AG08396 (cell line): ENCODE results near the gene RERE.
"Not testable (repeated sequence)": the region's sequence is repeated elsewhere in the genome, so short reads cannot be mapped to it uniquely, and the experiment has no call there.

Experiments used
- DNase-seq: peaks from one replicate; pipeline ENCODE4 v3.0.0; 2012; ENCODE audit warnings: low spot score, mixed read lengths

The RERE gene

DNA sequence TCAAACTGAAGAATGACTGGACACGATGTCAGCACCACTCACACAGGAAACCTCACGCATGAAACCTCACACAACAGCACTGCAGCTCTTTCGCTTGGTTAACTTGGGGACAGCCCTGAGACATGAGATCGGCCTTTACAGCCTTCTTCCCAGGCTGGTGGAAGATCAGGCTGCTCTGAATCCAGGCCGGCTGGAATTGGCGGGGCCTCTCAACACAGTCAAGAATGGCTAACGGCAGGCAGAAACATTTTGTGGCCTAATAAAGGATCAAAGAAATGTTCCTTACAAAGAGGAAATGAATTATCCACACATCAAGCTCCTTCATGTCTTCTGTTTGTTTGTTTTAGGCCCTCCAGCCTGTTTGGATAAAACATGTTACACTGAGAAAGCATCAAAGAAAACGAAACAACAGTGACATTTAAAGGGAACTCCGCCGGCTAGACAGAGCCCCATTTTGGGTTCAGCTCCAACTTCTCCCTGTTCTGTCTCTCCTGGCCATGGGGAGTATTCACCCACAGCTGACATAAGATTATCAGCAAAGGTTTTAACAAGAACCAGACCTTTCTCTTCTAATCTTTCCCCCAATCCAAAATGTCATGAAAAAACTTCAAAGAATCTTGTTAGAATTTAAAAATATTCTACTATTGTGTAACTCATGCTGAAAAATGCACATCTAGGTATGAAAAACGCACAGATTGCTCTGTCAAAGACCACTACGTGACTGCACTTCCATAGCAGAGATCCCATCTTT lies 368.4 kb downstream of the RERE start:
- peak; percentile 49 for DNase-seq

DNA sequence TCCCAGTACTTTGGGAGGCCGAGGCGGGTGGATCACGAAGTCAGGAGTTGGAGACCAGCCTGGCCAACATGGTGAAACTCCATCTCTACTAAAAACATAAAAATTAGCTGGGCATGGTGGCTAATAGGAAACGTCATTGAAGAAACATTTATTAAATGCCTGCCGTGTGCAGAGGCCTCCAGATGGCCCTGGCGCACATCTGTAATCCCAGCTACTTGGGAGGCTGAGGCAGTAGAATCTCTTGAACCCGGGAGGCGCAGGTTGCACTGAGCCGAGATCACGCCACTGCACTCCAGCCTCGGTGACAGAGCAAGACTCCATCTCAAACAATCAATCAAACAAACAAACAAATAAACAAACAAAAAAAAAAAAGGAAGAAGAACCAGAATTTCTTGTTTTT lies 368.9 kb downstream of the RERE start:
- DNase-seq = not testable (repeated sequence)

DNA sequence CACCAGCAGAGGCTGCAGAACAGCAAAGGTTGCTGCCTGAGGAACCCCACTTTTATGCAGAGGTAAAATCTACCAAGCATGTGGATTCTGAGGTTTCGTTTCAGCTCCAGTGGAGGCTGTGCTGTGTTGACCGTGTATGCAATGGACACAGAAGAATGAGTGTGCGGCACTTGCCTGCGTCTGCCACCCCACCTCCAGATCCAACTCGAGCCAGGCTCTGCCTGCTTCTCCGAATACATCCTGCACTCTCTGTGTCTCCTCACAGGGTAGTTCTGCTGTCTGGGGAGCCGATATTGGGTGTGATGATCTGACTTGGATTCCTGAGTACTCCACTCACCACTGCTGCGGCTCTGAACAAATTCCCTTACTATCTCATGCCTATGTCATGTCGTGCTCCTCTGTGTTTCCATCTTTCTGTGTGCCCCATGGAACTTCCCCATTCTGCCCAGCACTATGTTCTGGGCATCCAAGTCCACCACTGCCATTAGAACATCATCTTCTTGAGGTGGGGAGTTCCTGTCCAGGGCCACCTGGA lies 369.8 kb downstream of the RERE start:
- DNase-seq = no peak

DNA sequence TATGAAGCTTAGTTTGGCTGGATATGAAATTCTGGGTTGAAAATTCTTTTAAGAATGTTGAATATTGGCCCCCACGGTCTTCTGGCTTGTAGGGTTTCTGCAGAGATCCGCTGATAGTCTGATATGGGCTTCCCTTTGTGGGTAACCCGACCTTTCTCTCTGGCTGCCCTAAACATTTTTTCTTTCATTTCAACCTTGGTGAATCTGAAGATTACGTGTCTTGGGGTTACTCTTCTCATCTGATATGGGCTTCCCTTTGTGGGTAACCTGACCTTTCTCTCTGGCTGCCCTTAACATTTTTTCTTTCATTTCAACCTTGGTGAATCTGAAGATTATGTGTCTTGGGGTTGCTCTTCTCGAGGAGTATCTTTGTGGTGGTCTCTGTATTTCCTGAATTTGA lies 371.3 kb downstream of the RERE start:
- DNase-seq = not testable (repeated sequence)

DNA sequence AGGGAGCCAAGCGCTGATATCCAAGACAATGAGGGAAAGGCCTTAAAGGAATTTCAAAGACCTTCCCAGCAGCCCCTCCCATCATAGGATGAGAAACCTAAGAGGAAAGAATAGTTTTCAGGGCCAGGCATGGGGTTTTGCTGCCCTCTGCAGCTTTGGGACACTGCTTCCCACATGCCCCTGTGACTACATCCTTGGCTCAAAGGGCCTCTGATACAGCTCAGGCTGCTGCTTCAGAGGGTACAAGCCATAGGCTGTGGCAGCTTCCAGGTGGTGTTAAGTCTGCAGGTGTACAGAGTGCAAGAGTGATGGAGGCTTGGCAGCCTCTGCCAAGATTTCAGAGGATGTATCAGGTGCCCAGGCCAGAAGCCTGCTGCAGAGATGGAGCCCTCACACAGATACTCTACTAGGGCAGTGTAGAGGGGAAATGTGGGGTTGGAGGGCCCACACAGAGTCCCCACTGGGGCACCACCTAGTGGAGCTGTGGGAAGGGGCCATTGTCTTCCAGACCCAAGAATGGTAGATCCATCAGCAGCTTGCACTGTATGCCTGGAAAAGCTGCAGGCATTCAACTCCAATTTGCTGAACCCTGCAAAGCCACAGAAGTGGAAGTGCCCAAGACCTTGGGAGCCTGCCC lies 373.8 kb downstream of the RERE start:
- no peak for DNase-seq

DNA sequence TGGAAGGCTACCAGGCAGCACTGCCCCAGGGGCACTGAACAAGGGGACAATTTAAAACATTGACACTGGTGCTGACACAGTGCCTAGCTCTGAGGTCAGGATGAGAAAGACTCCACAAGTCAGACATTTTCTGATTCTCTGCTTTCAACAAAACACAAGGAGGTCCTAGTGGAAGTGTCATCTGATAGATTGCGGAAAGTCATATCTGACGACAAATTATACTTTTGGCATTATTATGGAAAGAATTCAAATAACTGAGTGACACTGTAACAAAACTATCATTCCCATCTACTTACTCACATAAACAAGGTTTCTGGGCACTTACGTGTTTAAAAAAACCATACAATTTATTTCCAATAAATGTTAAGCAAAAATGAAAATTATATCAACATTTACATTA lies 376.0 kb downstream of the RERE start:
- DNase-seq = no peak

DNA sequence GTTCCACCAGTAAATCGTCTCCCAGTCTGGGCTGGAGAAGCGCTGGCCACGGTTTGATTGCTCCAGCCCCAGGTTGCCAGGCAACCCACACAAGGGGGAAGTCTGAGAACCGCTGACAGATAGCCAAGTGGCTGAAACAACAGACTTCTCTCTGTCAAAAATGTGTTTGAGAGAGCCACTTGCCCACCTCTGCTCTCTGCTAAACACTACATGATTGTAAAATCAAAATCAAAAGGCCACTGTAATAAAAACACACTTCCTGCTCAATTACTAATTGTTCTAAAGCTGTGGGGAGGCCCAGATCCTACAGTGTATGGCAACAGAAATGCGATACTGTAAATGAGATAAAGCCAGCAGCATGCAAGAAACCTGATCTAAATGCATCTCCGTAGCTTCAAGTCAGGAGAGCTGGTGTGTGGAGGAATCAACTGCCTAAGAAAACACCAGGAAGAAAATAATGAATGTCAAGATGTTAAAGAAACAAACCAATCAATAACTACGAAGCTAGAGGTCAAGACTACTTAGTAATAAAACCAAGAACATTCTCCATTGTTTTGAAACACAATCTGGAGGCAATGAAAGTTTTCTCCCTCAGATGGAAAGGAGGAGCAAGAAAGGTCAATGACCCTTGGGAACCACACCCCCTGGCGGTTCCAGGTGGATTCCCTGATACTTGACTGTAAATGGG lies 378.3 kb downstream of the RERE start:
- peak; percentile 88 for DNase-seq

DNA sequence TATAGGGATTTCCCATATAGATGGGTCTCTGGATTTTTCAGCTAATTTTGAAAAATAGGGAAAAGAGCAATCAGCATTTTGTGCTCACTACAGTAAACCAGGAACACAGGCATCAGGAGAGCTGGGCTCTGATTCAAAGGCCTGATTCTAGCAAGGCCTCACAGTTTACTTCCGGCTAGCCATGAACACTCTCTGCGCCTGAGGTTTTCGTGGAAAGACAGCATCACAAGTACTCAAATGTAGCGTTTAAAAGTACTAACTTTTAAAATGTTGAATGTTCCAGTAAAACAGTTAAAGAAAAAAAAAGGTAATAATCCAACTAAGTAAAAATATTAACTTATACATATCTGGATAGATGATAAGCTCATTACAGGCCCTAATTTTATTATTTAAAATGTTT lies 379.0 kb downstream of the RERE start:
- DNase-seq = no peak

DNA sequence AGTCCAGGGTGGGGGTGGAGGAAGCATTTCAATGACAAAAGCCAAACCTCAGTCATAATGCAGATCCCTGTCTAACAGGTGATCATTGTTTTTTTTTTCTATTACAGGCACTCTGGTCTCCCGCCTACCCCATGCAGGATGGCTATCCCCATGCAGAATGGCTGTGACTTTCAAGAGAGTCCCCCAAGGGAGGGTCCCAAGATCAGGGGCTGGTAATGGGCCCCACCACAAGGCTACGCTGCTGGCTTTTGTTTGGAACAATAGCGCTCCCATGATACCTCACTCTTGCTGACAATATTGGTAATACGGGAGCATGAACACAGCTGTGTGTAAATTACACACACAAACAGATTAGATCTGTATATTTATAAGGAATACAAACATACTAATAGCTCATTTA lies 380.1 kb downstream of the RERE start:
- no peak for DNase-seq

DNA sequence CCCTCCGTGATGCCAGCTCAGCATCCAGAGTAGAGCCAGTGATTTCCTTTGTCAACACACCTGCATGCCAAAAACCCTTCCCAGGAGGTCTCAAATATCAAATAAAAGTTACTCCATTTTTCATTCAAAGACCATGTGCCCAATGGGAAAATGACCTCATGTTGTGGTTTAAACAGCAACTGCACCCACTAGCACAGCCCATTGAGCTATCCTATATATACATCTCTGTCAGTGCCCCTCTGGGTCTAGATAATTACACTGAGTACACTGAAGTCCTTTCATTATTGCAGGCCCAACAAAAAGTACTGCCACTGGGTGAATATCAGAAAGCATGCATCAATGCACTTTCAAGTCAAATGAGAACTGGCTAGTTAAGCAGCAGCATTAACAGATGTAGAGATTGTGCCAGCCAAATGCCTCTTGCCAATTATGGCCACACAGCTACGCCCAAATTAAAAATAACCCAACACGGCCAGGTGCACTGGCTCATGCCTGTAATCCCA lies 381.8 kb downstream of the RERE start:
- DNase-seq = no peak

DNA sequence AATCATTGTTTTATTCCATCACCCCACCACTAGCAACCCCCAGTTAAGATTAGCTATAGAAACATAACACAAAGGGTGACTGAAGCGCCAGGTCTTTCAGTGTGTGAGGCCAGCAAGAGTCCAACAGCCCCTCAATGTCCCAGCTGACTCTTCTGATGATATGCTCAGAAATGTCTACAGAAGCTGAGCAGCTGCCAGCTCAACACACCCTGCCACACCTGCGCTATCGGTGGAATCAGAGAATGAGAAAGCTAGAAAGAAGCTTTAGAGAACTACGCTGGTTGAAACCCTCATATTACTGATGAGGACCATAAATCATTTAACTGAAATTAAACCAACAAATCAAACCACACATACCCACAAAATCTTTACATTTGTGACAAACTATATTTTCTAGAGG lies 383.3 kb downstream of the RERE start:
- no peak for DNase-seq

DNA sequence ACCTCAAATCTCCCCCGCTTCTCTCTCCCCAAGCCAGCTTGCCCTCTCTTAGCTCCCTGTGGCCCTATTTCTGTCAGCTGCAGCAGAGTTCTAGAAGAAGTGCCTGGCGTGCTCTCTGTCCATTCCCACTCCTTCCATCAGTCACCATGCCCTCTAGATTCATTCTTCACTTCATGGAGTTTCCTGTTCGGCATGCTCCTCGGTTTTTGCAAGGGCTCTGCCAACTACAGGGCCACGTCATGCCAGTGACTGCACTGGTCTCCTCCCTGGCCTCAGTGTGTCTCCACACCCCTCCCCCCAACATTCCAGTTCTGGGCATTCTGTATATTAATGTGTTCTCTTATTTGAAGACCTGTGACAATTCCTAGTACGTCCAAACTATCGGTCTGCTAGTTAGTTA lies 385.7 kb downstream of the RERE start:
- DNase-seq = no peak

DNA sequence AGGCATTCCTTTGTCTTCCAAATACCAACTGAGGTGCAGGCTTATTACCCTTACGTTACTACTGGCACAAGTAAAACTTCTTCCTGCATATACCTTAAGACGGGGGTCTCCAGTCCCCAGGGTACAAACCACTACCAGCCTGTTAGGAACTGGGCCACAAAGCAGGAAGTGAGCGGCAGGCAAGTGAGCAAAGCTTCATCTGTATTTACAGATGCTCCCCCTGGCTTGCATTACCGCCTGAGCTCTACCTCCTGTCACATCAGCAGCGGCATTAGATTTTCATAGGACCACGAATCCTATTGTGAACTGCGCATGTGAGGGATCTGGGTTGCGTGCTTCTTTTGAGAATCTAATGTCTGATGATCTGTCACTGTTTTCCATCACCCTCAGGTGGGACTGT lies 386.4 kb downstream of the RERE start:
- DNase-seq = no peak

DNA sequence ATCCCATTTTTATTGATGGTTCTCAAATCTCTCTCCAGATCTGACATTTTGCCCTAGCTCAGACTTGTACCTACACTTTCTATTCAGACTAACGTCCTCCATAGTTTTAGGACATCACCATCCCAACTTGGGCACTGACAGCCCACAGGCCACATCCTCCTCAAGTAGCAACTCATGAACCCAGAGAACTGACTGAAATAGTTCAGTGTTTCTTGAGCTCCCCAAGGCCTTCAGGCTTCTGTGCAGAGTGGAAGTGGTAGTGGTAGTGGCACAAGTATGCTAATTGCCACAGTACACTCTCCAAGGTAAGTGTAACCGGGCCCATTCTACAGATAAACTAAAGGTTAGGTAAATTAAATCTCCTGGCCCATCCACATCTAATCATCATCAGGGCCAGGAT lies 387.0 kb downstream of the RERE start:
- DNase-seq = no peak

DNA sequence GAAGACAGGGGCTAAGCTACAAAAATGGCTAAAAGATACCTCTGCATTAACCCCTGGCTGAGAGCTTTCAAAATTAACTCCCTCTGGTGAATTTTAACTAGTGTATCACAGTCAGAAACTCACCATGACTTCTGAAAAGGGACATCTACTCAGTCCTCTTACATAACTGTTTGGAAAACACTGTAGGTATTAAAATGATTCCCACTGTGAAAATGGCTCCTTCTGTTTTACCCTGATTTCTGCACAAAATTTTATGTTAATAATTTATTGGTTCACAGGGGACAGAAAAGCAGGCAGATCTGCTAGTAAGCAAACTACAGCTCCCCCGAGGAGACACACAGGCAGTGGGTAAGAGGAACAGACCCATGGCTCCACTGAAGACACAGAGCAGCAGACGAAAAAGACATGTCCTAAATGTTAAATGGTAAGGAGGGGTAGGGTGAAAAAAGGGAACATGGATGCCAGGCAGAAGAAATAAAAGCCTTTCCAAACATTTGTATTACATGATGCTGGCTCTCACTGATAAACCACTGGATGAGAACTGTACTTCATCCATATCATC lies 387.8 kb downstream of the RERE start:
- no peak for DNase-seq

DNA sequence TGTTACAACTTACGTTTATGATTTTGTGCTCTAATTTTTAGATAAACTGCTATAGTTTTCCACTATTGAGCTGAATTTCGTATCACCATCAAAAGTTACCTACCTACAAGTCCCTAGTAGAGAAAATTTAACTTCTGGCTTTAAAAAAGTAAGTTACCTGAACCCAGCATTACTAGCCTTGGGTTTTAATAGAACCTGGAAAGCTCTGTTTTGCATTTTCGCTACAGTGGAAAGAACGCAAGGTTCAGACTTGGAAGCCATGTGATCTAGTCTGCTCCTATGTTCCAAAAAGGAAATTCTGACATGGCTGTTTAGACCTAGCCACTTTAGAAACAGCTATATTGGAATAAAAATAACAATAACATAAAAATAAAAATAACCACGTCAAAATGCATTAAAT lies 389.0 kb downstream of the RERE start:
- DNase-seq = no peak

DNA sequence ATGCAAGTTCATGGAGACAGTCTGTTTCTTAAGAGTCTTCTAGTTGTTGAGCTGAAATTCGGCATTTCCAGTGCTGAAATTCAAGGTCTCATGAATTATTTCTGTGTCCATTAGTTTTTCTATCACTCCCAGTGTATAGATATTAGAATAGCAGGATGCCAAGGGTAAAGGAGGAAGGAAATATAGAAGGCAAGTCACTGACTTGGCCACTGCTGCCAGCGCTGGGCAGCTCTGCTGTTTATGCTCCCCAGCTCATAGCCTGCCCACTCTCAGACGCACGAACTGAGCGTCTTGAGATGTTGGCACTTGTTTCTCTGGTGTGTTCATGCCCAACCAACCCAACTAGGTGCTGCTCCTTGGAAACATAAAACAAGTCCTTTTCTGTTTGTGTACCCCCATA lies 389.5 kb downstream of the RERE start:
- no peak for DNase-seq

DNA sequence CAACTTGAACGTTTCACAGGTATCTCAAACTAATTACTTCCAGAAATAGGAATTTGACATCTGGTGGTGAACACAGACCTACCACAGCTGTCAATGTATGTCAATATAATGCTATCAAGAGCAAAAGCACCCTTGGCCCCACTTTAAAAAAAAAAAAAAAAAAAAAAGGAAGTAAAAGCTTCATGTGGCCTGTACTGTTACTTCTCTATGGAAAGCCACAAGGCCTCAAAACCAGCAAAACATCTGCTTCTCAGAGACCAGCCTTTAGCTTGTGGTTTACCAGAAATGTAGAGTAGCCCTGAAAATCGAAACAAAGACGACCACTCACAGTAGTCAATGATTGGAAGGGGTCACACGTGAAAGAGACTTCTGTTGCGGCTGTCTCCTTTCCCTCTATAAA lies 389.9 kb downstream of the RERE start:
- DNase-seq = no peak

DNA sequence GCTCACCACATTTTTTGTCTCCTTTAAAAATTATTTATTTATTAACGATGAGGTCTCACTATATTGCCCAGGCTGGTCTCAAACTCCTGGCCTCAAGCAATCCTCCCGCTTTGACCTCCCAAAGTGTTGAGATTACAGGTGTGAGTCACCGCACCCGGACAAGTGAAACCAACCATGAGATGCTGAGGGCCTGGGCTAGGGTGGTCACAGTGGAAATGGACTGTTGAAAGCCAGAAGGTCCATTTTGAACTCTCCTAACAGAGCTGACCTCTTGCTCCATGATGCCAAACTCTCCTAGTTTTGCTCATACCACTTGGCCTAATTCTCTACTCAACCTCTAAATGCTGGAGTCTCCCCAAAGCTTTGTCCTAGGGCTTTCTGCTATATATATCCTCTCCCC lies 390.4 kb downstream of the RERE start:
- no peak for DNase-seq

DNA sequence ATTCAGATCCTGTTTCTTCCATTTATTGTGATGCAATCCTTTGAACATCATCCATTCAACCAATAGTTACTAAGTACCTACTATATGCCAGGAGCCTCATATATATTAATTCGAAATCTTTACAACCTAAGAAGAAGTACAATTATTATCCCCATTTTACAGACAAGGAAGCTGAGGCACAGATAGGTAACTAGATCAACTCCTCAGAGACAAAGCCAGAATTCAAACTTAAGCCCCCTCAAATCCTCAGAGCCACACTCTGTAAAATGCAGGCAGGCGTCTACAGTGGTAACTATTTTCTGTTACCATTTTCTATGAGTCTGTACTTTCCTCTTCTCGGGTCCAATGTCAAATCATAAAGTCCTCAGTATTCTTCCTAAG lies 391.7 kb downstream of the RERE start:
- DNase-seq = no peak

DNA sequence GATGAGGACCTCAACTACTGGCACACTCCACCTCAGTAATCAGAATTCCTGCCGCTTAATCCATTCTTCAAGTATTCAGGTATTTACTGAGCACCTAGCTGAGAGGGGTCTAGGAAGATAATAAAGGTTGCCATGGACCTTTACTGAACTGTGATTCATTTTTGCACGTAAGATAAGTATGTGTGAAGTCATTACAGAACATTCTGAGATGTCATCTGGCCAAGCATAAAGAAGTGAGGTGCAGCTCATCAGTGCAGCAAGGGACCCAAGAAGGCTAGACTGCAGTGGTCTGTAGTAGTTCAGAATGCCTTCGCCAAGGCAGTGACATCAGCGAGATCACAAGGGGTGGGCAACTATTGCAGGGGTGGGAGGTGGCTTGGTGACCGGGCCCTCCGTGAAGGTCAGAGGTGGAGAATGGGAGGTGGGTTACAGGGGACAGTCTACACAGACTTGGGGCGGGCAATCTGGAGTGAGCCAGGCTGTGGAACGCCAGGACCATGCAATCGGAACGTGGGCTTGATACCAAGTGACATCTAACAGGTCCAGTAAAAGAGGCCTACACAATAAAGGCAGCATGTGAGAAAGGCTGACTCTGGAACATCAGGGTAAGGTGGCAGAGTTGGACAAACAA lies 392.2 kb downstream of the RERE start:
- no peak for DNase-seq

DNA sequence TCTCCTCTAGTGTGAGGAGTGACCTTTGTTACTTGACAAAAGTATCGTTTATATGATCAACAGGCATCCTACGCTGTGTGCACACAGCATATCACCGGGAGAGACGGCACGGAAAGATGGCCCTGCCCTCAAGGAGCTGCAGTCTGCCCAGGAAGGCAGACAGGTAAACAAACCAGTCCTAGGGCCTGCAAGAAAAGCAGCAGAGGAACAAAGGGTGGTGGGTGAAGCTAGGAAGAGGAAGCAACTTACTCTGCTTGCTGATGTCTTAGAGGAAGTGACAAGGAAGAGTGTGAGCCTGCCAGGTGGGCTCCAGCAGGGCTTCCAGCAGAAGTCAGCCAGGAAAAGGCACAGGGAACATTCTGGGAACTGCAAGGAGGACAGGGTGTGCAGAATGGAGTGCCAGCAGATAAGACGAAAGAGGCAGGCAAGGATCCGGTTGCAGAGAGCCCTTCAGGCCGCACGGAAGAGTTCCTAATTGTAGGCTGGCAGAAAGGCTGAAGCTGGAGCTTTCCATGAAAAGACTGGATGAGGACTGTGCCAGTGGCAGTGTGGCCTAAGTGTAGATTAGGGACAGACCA lies 392.8 kb downstream of the RERE start:
- DNase-seq = no peak
